ENCODE measurements around the gene TBCK.

GRCh38 chr4:106358899-106359298 lies 42.9 kb upstream of the TBCK start:
- TF ChIP-seq POLR2AphosphoS5 (IDR thresholded peaks at IDR 0.05; ENCODE audit: low read depth, low read length) (no peak), CTCF (IDR thresholded peaks at IDR 0.05 in 2 of 3, conservative IDR thresholded peaks at IDR 0.05 in 1 of 3; ENCODE audit: borderline replicate concordance in 1 of 3, insufficient read depth in 1 of 3, low read depth in 2 of 3, low read length in 2 of 3) (no peak), POLR2A (IDR thresholded peaks at IDR 0.05; ENCODE audit: borderline replicate concordance, extremely low read depth, insufficient read depth, insufficient read length) (no peak), ZNF274 (IDR thresholded peaks at IDR 0.05; ENCODE audit: low read depth, low read length) (no peak), EZH2 (IDR thresholded peaks at IDR 0.05) (no peak), REST (IDR thresholded peaks at IDR 0.05; ENCODE audit: low read depth) (no peak), SIN3A (IDR thresholded peaks at IDR 0.05; ENCODE audit: low read depth) (no peak)
